Neutrophil (primary cell): ENCODE data around the gene NPAS3.

Source experiments
- H3K27ac ChIP-seq: fragments of 200-600 bp; sonication (generic); 2 replicates; pipeline ENCODE4 v1.5.1; 2016; ENCODE audit warnings: mild to moderate bottlenecking, moderate library complexity
- H3K27me3 ChIP-seq: fragments of 200-600 bp; sonication (generic); 2 replicates; pipeline ENCODE4 v1.6.0; 2016; ENCODE audit warnings: mild to moderate bottlenecking
- H3K36me3 ChIP-seq: fragments of 200-600 bp; sonication (generic); 2 replicates; pipeline ENCODE4 v1.5.1; 2017
- H3K4me1 ChIP-seq, 2 experiments: fragments of 200-600 bp in 1 of 2; sonication (generic) in 1 of 2; 1 replicate in 1 of 2; 2 replicates in 1 of 2; pipeline versions ENCODE4 v1.5.1 to v1.6.1; 2013 to 2016; ENCODE audit warnings: low read depth in 1 of 2, low read length in 1 of 2, mild to moderate bottlenecking in 1 of 2, moderate library complexity in 1 of 2; ENCODE audit not compliant: control insufficient read depth in 1 of 2, insufficient read depth in 1 of 2
- H3K4me3 ChIP-seq, 2 experiments: fragments of 200-600 bp in 1 of 2; sonication (generic) in 1 of 2; 1 replicate in 1 of 2; 2 replicates in 1 of 2; pipeline ENCODE4 v1.5.1; 2013 to 2016; ENCODE audit warnings: low read depth in 1 of 2, low read length in 1 of 2, mild to moderate bottlenecking in 1 of 2, moderate library complexity in 1 of 2
- H3K9me3 ChIP-seq: fragments of 200-600 bp; sonication (generic); 2 replicates; pipeline ENCODE4 v1.5.1; 2016
- CTCF ChIP-seq: fragments of 200-600 bp; sonication (generic); IDR thresholded peaks from 2 replicates; pipeline ENCODE4 v1.5.1; 2016; ENCODE audit warnings: antibody characterized with exemption

NPAS3 gene

GRCh38 chr14:33356181-33356580 lies 417.5 kb downstream of the NPAS3 start:
- Histone ChIP-seq H3K27ac (no peak overlapping the region), H3K4me1 (no peaks in the 10 kb centered on the region), H3K4me3 (no peak overlapping the region), H3K9me3 (no peaks in the 10 kb centered on the region), H3K27me3 (no peaks in the 10 kb centered on the region), H3K36me3 (no peaks in the 10 kb centered on the region)
- no peak for TF ChIP-seq CTCF

- H3K36me3 ChIP-seq: no peaks in the 10 kb centered on the region
- no peak for TF ChIP-seq CTCF
- no peaks in the 10 kb centered on the region for H3K27me3 ChIP-seq
- no peaks in the 10 kb centered on the region for H3K9me3 ChIP-seq
- no peak overlapping the region for H3K27ac ChIP-seq
- no peaks in the 10 kb centered on the region for H3K4me1 ChIP-seq
- no peak overlapping the region for H3K4me3 ChIP-seq
Observed at GRCh38 chr14:33357225-33358010, 418.7 kb downstream of the NPAS3 start.

- no peak overlapping the region for H3K27ac ChIP-seq
- H3K4me3 ChIP-seq: no peak overlapping the region
- no peaks in the 10 kb centered on the region for H3K9me3 ChIP-seq
- no peaks in the 10 kb centered on the region for H3K4me1 ChIP-seq
- no peak for TF ChIP-seq CTCF
- H3K27me3 ChIP-seq: no peaks in the 10 kb centered on the region
- H3K36me3 ChIP-seq: no peaks in the 10 kb centered on the region
Observed at GRCh38 chr14:33359288-33359881, 420.7 kb downstream of the NPAS3 start.

- no peak for TF ChIP-seq CTCF
- no peak overlapping the region for H3K4me3 ChIP-seq
- no peak overlapping the region for H3K27ac ChIP-seq
Observed at GRCh38 chr14:33362934-33363333, 424.3 kb downstream of the NPAS3 start.

GRCh38 chr14:33363682-33364081 lies 425.0 kb downstream of the NPAS3 start:
- Histone ChIP-seq H3K36me3 (no peaks in the 10 kb centered on the region), H3K4me3 (no peak overlapping the region), H3K27me3 (no peaks in the 10 kb centered on the region), H3K9me3 (no peaks in the 10 kb centered on the region), H3K27ac (no peak overlapping the region), H3K4me1 (no peaks in the 10 kb centered on the region)
- TF ChIP-seq CTCF: no peak

More at GRCh38 chr14:33362934-33363333, 424.3 kb downstream of the NPAS3 start:
- no peaks in the 10 kb centered on the region for H3K4me1 ChIP-seq
- H3K36me3 ChIP-seq: no peaks in the 10 kb centered on the region
- no peaks in the 10 kb centered on the region for H3K27me3 ChIP-seq
- H3K9me3 ChIP-seq: no peaks in the 10 kb centered on the region
